Fibroblast of pulmonary artery (primary cell): ENCODE data around the gene ZNF516.
"Not testable (repeated sequence)": the region's sequence is repeated elsewhere in the genome, so short reads cannot be mapped to it uniquely, and the experiment has no call there.

ENCODE experiments used
- DNase-seq: peaks from one replicate; pipeline ENCODE4 v3.0.0-alpha.2; 2010; ENCODE audit warnings: low read depth
- H3K4me3 ChIP-seq: replicated peaks from 2 replicates; pipeline ENCODE4 v1.5.1; 2011; ENCODE audit warnings: low read depth, mild to moderate bottlenecking, control low read depth, low read length, moderate library complexity
- CTCF ChIP-seq: IDR thresholded peaks from 2 replicates; pipeline ENCODE4 v1.5.1; 2011; ENCODE audit warnings: mild to moderate bottlenecking, control low read depth, low read length, inconsistent platforms; ENCODE audit errors: missing control alignments

Gene ZNF516

GRCh38 chr18:76495006-76495370 is at the start of gene ZNF516:
TSS of gene ZNF516 (minus strand) at chr18:76495242. CDS start at chr18:76443054, 52,188 bp downstream.
- TF ChIP-seq CTCF, result no peak
- peak; percentile 42 for DNase-seq
- peak within 1 kb of the TSS; percentile 65 for H3K4me3 ChIP-seq

- no peak overlapping the region for H3K4me3 ChIP-seq
- TF ChIP-seq CTCF, result no peak
- DNase-seq, result no peak
Measured at GRCh38 chr18:76538846-76539245, 43.8 kb upstream of the ZNF516 start.

GRCh38 chr18:76537621-76538020 is 42.6 kb upstream of the ZNF516 start:
- no peak overlapping the region for H3K4me3 ChIP-seq
- TF ChIP-seq CTCF, result no peak
- no peak for DNase-seq

- not testable (repeated sequence) for DNase-seq, H3K4me3 ChIP-seq
Measured at GRCh38 chr18:76536593-76536992, 41.6 kb upstream of the ZNF516 start.

GRCh38 chr18:76532875-76533274 is 37.8 kb upstream of the ZNF516 start:
- H3K4me3 ChIP-seq, result no peak overlapping the region
- no peak for DNase-seq
- no peak for TF ChIP-seq CTCF

- no peak overlapping the region for H3K4me3 ChIP-seq
- no peak for TF ChIP-seq CTCF
- no peak for DNase-seq
Measured at GRCh38 chr18:76530846-76531245, 35.8 kb upstream of the ZNF516 start.

GRCh38 chr18:76530391-76530790 is 35.3 kb upstream of the ZNF516 start:
- no peak for TF ChIP-seq CTCF
- DNase-seq, result no peak
- no peak overlapping the region for H3K4me3 ChIP-seq

GRCh38 chr18:76529433-76529811 is 34.4 kb upstream of the ZNF516 start:
- peak overlapping the region; percentile 48 for H3K4me3 ChIP-seq

More at GRCh38 chr18:76529433-76529811, 34.4 kb upstream of the ZNF516 start:
- TF ChIP-seq CTCF, result no peak
- DNase-seq, result no peak
